Superior temporal gyrus (tissue), 1 donor: ENCODE data around the gene MAPK8IP1.

Experiments
- DNase-seq: peaks from one replicate; pipeline ENCODE4 v3.0.0-alpha.2; 2016; ENCODE audit errors: extremely low spot score

MAPK8IP1 gene

GRCh38 chr11:45907911-45908370 lies 22.5 kb downstream of the MAPK8IP1 start:
- DNase-seq = no peak

GRCh38 chr11:45909594-45910475 lies 24.4 kb downstream of the MAPK8IP1 start:
- no peak for DNase-seq

GRCh38 chr11:45910623-45911022 lies 25.2 kb downstream of the MAPK8IP1 start:
- no peak for DNase-seq

DNA sequence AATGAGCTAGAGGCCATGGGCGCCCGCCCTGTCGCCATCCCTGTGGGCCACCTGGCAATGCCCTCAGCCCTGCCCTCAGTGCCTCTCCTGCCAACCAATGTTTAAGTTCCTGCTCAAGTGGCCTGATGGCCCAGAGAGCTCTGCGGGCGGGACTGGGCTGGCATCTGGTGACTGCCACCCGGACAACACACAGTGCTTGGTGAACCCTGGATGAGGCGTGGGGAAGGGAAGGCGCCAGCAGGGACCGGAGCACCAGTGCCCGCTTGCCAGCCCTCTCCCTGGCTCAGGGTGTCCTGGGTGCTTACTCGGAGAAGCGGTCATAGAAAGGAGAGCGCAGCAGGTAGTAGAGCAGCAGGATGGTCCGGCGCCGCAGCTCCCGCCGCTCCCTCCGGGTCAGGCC lies 28.1 kb downstream of the MAPK8IP1 start:
- no peak for DNase-seq

GRCh38 chr11:45913942-45914635 lies 28.6 kb downstream of the MAPK8IP1 start:
- no peak for DNase-seq

GRCh38 chr11:45915446-45915845 lies 30.0 kb downstream of the MAPK8IP1 start:
- DNase-seq = no peak

DNA sequence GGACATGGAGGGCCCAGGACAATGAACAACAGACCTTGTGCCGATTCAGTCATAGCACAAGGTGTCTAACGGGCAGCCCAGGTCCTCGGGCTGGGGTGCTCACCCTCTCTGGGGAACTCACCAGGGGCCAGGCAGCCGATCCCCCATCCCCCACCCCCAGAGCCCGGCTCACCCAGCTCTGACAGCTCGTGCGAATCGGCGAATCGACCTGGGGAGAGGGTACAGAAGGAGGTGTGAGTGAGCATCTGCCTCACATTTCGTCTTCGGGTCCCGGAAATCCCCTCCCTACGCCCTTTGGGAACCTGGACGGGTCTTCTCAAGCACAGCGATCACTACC lies 31.8 kb downstream of the MAPK8IP1 start:
- DNase-seq = no peak

GRCh38 chr11:45917623-45918330 lies 32.3 kb downstream of the MAPK8IP1 start, which contains the start of gene PEX16:
PEX16 (minus strand) TSS chr11:45917877; CDS start chr11:45917811, 66 bp downstream.
- peak; percentile 98 for DNase-seq

DNA sequence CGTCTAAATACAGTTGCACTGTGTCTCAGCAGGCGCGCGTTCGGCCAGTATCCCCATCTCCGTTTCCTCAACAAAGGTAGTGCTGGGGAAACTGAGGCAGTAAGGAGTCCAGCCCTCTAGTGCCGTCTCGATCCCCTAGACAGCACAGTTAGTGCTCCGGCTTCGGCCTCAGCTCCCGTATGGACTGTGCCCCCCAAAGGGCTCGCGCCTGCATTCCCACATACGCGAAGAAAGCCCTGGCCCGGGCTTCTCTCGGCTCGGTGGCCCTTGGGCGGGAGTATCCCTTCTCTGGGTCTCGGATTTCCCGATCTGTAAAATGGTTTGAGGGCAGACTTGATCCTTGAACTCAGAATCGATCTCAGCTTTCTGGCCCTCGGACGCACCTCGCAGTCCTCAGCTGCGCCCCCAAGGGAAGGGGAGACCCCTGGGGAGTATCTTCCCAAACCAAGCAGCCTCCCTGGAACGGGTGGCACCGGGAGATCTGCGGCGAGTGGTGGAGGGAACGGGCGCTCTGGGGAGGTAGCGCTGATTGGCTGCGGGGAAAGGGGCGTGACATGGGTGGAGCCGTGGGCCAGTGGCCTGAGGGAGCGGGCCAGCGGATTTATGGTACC lies 33.0 kb downstream of the MAPK8IP1 start:
- peak; percentile 87 for DNase-seq

DNA sequence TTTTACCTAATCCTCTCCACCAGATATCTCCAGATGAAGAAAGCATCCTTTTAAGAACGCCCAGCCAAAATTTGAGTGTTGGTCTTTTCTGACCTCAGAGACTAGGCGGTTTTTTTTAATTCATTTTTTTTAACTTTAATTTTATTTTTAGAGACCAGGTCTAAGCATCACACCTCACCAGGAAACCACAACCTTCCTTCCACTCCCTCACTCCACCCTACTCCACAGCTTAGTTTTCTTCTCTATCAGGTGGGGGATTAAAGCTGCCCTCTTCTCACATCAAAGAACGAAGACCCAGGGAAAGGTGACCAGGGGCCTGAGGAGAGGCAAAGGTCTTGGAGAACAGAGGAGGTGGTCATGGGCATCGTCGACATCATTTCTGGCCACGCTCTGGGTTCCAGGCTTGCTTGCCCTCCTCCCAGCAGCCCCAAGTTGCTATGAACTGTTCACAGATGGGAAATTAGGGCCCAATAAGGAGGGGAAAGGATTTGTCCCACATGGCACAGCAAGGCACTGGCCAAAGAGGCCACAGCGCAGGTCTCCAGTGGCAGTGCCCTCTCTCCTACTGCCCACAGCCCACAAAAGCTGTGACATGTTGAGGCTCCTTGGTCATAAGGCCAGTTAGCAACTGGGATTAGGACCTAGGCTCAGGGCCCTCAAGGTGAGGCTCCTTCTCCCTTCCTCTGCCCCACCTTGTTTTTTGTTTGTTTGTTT lies 33.7 kb downstream of the MAPK8IP1 start:
- DNase-seq = no peak

DNA sequence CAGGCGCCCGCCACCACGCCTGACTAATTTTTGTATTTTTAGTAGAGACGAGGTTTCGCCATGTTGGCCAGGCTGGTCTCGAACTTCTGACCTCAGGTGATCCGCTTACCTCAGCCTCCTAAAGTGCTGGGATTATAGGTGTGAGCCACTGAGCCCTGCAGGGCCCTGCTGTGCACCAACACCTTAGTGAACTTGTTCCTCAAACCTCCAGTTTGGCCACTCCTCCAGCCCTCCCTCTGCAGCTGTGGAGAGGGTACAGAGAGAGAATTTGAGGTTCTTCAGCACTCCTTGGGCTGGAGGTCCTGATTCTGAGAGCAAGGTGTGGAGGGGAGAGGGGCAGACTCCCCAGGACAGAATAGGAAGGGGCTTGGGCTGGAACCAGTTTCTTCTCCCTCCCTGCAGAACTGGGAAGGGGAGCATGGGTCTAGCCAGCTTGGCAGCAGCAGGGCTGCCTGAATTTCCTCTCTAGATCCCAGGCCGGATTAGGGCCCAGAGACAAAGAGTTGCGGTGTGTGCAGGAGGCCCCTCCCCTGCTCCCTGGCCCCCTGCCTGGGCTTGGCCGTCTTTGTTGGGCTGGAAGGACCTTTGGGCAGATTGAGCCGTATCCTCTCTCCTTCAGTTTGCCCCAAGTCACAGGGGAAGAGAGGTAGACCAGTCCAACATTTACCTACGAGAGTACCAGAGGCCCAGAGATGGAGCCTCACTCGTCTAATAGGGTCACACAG lies 34.5 kb downstream of the MAPK8IP1 start:
- DNase-seq = no peak

DNA sequence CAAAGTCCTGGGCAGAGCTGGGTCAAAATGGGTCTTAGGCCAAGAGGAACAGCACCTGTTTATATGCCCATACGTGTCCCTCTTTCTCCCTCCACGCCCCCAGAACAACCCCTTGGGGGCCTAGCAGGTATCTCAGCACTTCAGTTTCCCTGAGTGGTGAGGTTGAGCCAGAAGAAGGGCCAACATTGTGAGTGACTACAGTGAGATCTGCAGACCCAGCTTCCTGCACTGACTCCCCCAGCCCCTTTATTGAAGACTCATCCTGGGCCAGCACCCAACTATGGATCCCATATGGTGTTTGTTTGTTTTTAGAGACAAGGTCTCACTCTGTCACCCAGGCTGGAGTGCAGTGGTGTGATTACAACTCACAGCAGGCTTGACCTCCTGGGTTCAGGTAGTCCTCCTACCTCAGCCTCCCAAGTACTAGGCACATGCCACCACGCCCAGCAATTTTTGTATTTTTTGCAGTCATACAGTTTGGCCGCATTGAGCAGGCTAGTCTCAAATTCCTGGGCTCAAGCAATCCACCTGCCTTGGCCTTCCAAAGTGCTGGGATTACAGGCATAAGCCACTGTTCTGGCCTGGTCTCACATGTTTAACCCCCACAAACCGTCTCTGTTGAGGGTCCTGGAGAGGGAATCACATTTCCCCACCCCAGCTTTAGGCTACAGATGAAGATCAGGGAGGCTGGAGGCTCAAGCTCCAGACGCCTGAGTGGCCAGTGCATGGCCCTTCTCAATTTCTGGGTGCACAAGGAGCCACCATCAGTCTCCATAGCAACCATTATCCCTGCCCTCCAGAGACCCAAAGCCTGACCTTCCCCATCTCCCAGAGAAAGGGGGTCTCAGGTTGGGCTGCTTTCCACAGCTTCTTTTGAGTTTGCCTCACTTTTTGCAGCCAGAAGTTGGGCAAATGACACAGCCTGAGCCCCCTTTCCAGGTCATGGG lies 35.4 kb downstream of the MAPK8IP1 start:
- DNase-seq = no peak

DNA sequence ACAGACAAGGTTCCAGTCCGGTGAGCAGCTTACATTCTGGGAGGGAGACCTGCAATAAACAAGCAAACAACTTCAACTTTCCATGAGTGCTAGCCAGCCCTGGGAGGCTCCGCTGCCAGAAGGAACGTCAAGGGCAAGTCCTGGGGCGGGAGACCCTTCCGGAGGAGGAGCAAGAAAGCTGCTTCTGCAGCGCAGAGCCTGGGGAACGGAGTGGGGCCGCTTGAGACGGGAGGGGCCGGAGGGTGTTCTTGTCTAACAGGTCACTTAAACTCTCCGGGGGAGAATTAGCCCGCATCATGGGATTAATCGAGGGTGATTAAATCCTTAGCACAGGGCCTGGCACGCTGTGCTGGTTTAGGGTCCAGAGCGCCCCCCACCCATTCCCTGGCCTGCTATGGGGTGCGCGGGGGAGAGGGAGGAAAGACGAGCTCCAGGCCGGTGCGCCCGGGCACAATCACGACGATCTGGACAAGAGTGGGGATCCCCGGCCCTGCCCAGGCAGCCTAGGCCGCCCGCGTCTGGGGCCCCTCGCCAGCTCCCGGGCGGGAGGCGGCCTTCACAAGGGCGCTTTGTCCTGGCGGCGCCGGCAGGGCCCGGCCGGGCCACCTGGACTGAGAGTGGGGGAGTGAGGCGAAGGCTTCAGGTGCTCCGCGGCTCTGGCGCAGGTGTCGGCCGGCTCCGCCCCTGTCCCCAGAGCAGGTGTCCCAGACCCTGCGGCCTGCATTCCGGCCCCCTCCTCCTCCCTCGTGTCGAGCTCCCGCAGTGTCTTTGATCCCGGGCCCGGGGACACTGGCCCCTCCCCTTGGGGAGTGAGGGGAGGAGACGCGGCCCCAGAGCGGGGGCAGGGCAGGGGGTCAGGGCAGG lies 36.3 kb downstream of the MAPK8IP1 start:
- DNase-seq = no peak

- DNase-seq = no peak
Observed at GRCh38 chr11:45922425-45923082, 37.1 kb downstream of the MAPK8IP1 start, which contains the start of gene LARGE2. LARGE2 (plus strand) TSS chr11:45922656; CDS start chr11:45922883, 227 bp downstream.

DNA sequence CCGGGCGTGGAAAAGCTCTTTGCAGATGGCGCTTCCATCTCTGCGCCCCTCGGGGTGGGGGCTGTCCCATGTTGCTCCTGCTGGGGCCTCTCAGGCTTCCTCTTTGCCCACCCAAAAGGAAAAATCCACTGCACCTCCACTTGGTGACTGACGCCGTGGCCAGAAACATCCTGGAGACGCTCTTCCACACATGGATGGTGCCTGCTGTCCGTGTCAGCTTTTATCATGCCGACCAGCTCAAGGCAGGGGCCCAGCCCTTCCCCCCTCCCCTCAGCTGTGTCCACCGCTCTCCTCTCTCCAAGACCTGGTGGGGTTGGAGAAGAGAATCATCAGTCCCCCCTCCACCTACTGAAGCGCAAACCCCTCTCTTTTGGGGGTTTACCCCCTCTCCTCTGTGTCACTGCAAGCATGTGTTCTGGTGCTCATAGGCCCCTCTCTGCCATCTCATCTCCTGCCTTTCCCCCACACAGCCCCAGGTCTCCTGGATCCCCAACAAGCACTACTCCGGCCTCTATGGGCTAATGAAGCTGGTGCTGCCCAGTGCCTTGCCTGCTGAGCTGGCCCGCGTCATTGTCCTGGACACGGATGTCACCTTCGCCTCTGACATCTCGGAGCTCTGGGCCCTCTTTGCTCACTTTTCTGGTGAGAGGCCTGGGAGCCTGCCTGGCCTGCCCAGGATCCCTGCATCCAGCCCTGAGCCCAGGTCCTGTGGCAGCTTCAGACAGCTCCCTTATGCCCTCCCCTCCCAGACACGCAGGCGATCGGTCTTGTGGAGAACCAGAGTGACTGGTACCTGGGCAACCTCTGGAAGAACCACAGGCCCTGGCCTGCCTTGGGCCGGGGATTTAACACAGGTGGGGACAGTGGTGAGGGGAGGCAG lies 38.8 kb downstream of the MAPK8IP1 start:
- no peak for DNase-seq

DNA sequence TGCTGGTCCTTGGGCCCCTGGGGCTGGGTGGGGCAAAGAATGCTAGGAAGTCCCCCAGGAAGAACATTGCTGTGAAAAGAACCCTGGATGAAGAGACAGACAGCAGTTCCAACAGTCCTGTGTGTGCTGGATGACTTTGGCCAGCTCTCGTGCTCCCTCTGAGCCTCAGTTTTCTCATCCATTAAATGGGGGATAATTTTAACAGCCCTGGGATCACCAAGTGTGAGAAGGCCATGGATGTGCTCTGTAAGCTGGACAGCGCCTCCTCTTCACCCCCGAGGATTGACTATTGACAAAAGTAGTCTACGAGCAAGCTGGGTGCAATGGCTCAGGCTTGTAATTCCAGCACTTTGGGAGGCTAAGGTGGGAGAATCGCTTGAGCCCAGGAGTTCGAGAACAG lies 39.5 kb downstream of the MAPK8IP1 start:
- no peak for DNase-seq

GRCh38 chr11:45925550-45925949 lies 40.1 kb downstream of the MAPK8IP1 start:
- DNase-seq = no peak
